ENCODE measurements around the gene C14orf39. TPM values are rescaled to one million over a fixed set of nuclear protein-coding genes. Genes with fewer than 3 reads are reported as not detected.
"Not testable (repeated sequence)": the region's sequence is repeated elsewhere in the genome, so short reads cannot be mapped to it uniquely, and the experiment has no call there.

Gene C14orf39
- total RNA-seq, 1 donor from 2014 or later, result 1.2 TPM

- no peak overlapping the region for H3K4me3 ChIP-seq (ENCODE audit: low read depth, low read length)
- no peak for TF ChIP-seq CTCF (conservative IDR thresholded peaks at IDR 0.05; ENCODE audit: low read depth, low read length)
- no peak for DNase-seq (ENCODE audit: low read depth)
Measured at GRCh38 chr14:60488175-60488574, 2.3 kb upstream of the C14orf39 start.

GRCh38 chr14:60487211-60487610 is 1.3 kb upstream of the C14orf39 start:
- H3K4me3 ChIP-seq (ENCODE audit: low read depth, low read length), result no peak overlapping the region
- no peak for DNase-seq (ENCODE audit: low read depth)
- TF ChIP-seq CTCF (conservative IDR thresholded peaks at IDR 0.05; ENCODE audit: low read depth, low read length), result no peak

GRCh38 chr14:60485057-60485597 is 736 bp downstream of the C14orf39 start:
- no peak overlapping the region for H3K4me3 ChIP-seq (ENCODE audit: low read depth, low read length)
- TF ChIP-seq CTCF (conservative IDR thresholded peaks at IDR 0.05; ENCODE audit: low read depth, low read length), result no peak
- no peak for DNase-seq (ENCODE audit: low read depth)

GRCh38 chr14:60482743-60483142 is 3.1 kb downstream of the C14orf39 start:
- H3K4me3 ChIP-seq (ENCODE audit: low read depth, low read length), result no peak overlapping the region
- no peak for TF ChIP-seq CTCF (conservative IDR thresholded peaks at IDR 0.05; ENCODE audit: low read depth, low read length)
- no peak for DNase-seq (ENCODE audit: low read depth)

- H3K4me3 ChIP-seq (ENCODE audit: low read depth, low read length); DNase-seq (ENCODE audit: low read depth): not testable (repeated sequence)
Measured at GRCh38 chr14:60480248-60480647, 5.6 kb downstream of the C14orf39 start.

- DNase-seq (ENCODE audit: low read depth), result no peak
- no peak for TF ChIP-seq CTCF (conservative IDR thresholded peaks at IDR 0.05; ENCODE audit: low read depth, low read length)
- no peak overlapping the region for H3K4me3 ChIP-seq (ENCODE audit: low read depth, low read length)
Measured at GRCh38 chr14:60455875-60456274, 30.0 kb downstream of the C14orf39 start.

GRCh38 chr14:60430276-60430675 is 55.6 kb downstream of the C14orf39 start:
- no peak for DNase-seq (ENCODE audit: low read depth)
- no peak for TF ChIP-seq CTCF (conservative IDR thresholded peaks at IDR 0.05; ENCODE audit: low read depth, low read length)

More at GRCh38 chr14:60430276-60430675, 55.6 kb downstream of the C14orf39 start:
- H3K4me3 ChIP-seq (ENCODE audit: low read depth, low read length), result no peak overlapping the region

Measured in epithelial cell of proximal tubule (primary cell).